B cell (primary cell): ENCODE data around the gene EHBP1.

Experiments
- EZH2 ChIP-seq: IDR thresholded peaks from 2 replicates; pipeline ENCODE4 v1.6.1; 2012; ENCODE audit warnings: borderline replicate concordance, low read depth, mild to moderate bottlenecking, moderate library complexity, low read length; ENCODE audit not compliant: insufficient read depth, poor library complexity, severe bottlenecking
- TF ChIP-seq, protein P1 (sequence below): fragments of 200-600 bp; IDR thresholded peaks from one replicate; pipeline ENCODE4 v1.8.0; 2022; ENCODE audit warnings: antibody characterized with exemption, mild to moderate bottlenecking

GRCh38 chr2:62692225-62692624 is 13.3 kb upstream of the EHBP1 start:
- TF ChIP-seq, protein P1, sequence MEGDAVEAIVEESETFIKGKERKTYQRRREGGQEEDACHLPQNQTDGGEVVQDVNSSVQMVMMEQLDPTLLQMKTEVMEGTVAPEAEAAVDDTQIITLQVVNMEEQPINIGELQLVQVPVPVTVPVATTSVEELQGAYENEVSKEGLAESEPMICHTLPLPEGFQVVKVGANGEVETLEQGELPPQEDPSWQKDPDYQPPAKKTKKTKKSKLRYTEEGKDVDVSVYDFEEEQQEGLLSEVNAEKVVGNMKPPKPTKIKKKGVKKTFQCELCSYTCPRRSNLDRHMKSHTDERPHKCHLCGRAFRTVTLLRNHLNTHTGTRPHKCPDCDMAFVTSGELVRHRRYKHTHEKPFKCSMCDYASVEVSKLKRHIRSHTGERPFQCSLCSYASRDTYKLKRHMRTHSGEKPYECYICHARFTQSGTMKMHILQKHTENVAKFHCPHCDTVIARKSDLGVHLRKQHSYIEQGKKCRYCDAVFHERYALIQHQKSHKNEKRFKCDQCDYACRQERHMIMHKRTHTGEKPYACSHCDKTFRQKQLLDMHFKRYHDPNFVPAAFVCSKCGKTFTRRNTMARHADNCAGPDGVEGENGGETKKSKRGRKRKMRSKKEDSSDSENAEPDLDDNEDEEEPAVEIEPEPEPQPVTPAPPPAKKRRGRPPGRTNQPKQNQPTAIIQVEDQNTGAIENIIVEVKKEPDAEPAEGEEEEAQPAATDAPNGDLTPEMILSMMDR = no peak
- no peak for TF ChIP-seq EZH2
